ENCODE results near the gene PHF21B.
"Not testable (repeated sequence)": the region's sequence is repeated elsewhere in the genome, so short reads cannot be mapped to it uniquely, and the experiment has no call there.

Gene PHF21B

GRCh38 chr22:44926124-44926475, 83.7 kb downstream of the PHF21B start:
- no peaks in the 10 kb centered on the region for H3K4me1 ChIP-seq (ENCODE audit: insufficient read depth, low read length)
- no peak overlapping the region for H3K9ac ChIP-seq (ENCODE audit: low read depth, low read length)
- H3K9me3 ChIP-seq (ENCODE audit: control insufficient read depth, insufficient read depth, low read length): no peaks in the 10 kb centered on the region
- no peaks in the 10 kb centered on the region; the same call in 1 of the 2 replicates for H3K36me3 ChIP-seq (ENCODE audit: insufficient read depth, low read length)

- Histone ChIP-seq H3K9me3 (ENCODE audit: control insufficient read depth, insufficient read depth, low read length) (no peaks in the 10 kb centered on the region), H3K36me3 (ENCODE audit: insufficient read depth, low read length) (peaks cover 3% of the 10 kb centered on the region), H3K4me1 (ENCODE audit: insufficient read depth, low read length) (no peaks in the 10 kb centered on the region), H3K9ac (ENCODE audit: low read depth, low read length) (no peak overlapping the region)
Observed at GRCh38 chr22:44925465-44926123, 84.2 kb downstream of the PHF21B start.

DNA sequence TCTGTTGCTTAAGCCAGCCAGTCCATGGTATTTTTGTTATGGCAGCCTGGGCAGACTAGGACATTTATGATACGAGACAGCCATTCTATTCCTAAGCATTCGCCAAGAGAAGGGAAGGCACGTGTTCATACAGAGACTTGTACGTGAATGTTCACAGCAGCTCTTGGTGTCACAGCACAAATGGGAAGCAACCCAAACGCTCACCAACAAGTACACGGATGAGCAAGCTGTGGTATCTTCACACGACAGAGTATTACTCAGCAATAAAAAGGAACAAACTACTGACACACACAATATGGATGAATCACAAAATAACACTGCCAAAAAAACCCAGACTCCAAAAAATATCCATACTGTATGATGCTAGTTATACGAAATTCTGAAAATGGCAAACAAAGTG, 85.1 kb downstream of the PHF21B start:
- H3K36me3 ChIP-seq (ENCODE audit: insufficient read depth, low read length): peaks cover 4% of the 10 kb centered on the region
- no peak overlapping the region for H3K9ac ChIP-seq (ENCODE audit: low read depth, low read length)
- no peaks in the 10 kb centered on the region for H3K4me1 ChIP-seq (ENCODE audit: insufficient read depth, low read length)

DNA sequence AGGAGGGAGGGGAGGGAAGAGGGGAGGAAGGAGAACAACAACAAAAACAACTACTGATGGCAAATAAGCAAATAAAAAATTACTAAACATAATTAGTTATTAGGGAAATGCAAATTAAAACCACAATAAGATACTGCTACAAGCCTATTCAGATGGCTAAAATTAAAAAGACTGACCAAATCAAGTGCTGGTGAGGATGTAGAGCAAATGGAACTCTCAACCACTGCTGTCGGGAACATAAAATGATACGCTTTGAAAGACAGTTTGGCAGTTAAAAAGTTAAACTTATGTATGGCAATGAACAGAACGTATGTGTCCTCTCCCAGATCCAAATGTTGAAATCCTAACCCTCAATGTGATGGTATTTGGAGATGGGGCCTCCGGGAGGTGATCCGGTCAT, 85.7 kb downstream of the PHF21B start:
- Histone ChIP-seq H3K9me3 (ENCODE audit: control insufficient read depth, insufficient read depth, low read length) (no peaks in the 10 kb centered on the region), H3K4me1 (ENCODE audit: insufficient read depth, low read length) (no peaks in the 10 kb centered on the region), H3K9ac (ENCODE audit: low read depth, low read length) (no peak overlapping the region), H3K36me3 (ENCODE audit: insufficient read depth, low read length) (peaks cover 4% of the 10 kb centered on the region)

More for the DNA sequence above, 85.1 kb downstream of the PHF21B start:
- H3K9me3 ChIP-seq (ENCODE audit: control insufficient read depth, insufficient read depth, low read length): no peaks in the 10 kb centered on the region

DNA sequence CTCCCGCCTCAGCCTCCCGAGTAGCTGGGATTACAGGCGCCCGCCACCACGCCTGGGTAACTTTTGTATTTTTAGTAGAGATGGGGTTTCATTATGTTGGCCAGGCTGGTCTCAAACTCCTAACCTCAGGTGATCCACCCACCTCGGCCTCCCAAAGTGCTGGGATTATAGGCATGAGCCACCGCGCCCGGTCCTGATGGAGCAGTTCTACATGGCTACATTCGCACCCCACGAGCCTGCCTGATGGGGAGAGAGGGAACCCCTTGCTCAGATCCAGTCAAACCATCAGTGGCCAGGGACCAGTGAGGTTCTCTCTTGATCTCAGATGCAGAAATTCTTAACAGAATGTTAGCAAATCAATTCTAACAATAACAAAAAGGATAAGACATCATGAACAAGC, 88.0 kb downstream of the PHF21B start:
- H3K9me3 ChIP-seq (ENCODE audit: control insufficient read depth, insufficient read depth, low read length); H3K9ac ChIP-seq (ENCODE audit: low read depth, low read length); H3K4me1 ChIP-seq (ENCODE audit: insufficient read depth, low read length); H3K36me3 ChIP-seq (ENCODE audit: insufficient read depth, low read length): not testable (repeated sequence)

- no peak overlapping the region for H3K9ac ChIP-seq (ENCODE audit: low read depth, low read length)
- no peaks in the 10 kb centered on the region for H3K9me3 ChIP-seq (ENCODE audit: control insufficient read depth, insufficient read depth, low read length)
- H3K36me3 ChIP-seq (ENCODE audit: insufficient read depth, low read length): peaks cover 13% of the 10 kb centered on the region
- no peaks in the 10 kb centered on the region for H3K4me1 ChIP-seq (ENCODE audit: insufficient read depth, low read length)
Observed at GRCh38 chr22:44920183-44920582, 89.6 kb downstream of the PHF21B start.

DNA sequence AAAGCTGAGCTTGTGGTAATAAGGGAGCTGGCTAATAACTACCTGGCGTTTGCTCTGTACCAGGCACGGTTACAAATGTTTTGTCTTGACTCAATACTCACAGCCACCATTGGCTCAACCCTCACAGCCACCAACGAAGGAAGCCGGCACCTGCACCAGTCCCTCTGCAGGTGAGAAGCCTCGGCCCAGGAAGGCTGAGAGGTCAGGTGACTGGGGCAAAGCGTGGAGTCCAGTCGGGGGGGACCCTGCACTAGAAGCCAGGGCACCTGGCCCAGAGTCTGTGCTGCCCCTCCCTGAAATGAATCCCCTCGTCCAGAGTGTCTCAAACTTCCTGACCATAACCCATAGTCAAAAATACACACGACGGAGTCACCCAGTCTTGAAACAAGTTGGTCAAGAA, 90.1 kb downstream of the PHF21B start:
- no peak overlapping the region for H3K9ac ChIP-seq (ENCODE audit: low read depth, low read length)
- no peaks in the 10 kb centered on the region for H3K9me3 ChIP-seq (ENCODE audit: control insufficient read depth, insufficient read depth, low read length)
- H3K36me3 ChIP-seq (ENCODE audit: insufficient read depth, low read length): peaks cover 13% of the 10 kb centered on the region
- H3K4me1 ChIP-seq (ENCODE audit: insufficient read depth, low read length): no peaks in the 10 kb centered on the region

- peaks cover 13% of the 10 kb centered on the region for H3K36me3 ChIP-seq (ENCODE audit: insufficient read depth, low read length)
- H3K9me3 ChIP-seq (ENCODE audit: control insufficient read depth, insufficient read depth, low read length): no peaks in the 10 kb centered on the region
- no peaks in the 10 kb centered on the region for H3K4me1 ChIP-seq (ENCODE audit: insufficient read depth, low read length)
- H3K9ac ChIP-seq (ENCODE audit: low read depth, low read length): no peak overlapping the region
Observed at GRCh38 chr22:44918925-44919392, 90.8 kb downstream of the PHF21B start.

DNA sequence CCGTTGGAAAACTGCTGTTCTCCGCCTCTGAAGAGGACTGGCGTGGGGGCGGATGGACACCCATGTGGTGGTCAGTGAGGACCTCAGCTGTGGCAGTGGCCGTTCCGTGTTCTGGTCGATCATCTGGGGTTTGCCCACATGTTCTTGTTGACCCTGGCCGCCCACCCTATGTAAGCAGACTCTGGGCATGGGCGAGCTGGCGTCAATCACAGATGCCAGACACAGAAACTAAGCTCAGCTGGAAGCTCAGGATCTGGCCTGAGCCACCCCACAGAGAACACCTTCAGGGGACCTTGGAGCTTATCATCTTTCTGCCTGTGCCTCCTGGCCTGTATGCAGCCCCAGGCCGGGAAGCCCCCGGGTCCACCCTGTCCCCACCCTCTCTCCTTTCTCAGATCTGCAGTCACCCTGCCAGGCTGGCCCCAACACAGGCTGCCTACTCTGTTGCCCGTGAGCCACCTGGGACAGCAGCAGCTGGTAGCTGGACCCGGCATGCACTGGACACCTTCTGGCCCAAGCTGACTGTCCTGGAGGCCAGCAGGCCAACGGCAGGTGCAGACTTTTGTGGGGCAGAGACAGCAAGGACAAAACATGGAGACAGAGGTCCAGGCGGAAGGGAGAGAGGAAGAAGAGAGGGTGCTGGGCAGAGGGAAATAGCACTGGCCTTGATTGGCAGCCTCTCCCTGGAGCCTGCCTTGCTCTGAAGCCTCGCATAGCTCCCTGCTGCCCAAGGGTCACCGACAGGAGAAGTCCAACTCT, 91.5 kb downstream of the PHF21B start:
- H3K9me3 ChIP-seq (ENCODE audit: control insufficient read depth, insufficient read depth, low read length): no peaks in the 10 kb centered on the region
- H3K9ac ChIP-seq (ENCODE audit: low read depth, low read length): no peak overlapping the region
- no peaks in the 10 kb centered on the region for H3K4me1 ChIP-seq (ENCODE audit: insufficient read depth, low read length)
- peaks cover 13% of the 10 kb centered on the region for H3K36me3 ChIP-seq (ENCODE audit: insufficient read depth, low read length)

GRCh38 chr22:44917372-44918165, 92.2 kb downstream of the PHF21B start:
- no peak overlapping the region for H3K9ac ChIP-seq (ENCODE audit: low read depth, low read length)
- no peaks in the 10 kb centered on the region for H3K9me3 ChIP-seq (ENCODE audit: control insufficient read depth, insufficient read depth, low read length)
- peaks cover 13% of the 10 kb centered on the region for H3K36me3 ChIP-seq (ENCODE audit: insufficient read depth, low read length)
- no peaks in the 10 kb centered on the region for H3K4me1 ChIP-seq (ENCODE audit: insufficient read depth, low read length)

DNA sequence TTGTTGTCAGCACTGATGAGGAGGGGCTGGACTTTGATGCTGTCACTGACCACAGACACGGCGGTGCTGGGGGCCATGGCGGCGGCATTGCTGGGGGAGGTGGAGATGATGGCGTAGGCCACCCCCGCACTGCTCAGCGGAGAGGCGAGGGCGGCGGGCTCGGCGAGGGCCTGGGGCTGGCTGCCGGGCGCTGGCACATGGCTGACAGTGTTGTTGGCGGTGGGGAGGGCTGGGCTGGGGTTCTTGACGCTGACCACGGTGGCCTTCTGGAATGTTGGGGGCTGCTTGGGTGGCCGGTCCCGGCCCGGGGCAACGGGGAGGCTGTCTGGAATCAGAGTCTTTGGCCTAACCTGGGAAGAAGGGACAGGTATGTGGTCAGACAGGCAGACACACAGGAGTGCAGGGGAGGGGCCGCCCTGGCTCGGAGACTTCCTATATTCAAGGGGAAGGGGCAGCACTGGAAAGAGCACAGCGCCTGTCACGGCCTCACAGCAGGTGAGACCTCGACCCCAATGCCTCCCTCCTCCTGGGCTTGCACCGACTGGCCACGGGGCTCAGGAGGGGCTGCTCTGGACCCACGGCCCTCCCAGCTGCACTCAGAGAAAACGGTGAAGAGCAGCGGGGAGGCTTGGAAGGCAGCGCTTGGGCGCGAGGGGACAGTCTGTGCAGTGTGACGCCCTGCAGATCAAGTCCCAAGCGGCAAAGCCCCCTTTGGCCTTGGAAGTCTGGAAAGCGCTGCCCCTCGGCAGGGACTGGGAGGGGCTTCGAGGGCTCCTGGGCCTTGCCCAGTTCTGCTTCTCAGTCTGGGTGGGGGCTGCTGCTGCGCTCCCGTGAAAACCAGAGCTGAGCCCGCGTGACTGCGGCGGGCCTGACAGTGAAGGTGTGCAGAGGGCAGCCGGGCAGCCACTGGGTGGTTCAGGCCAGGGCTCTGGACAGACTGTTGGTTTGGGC, 93.2 kb downstream of the PHF21B start:
- H3K36me3 ChIP-seq (ENCODE audit: insufficient read depth, low read length): peaks cover 22% of the 10 kb centered on the region
- H3K9ac ChIP-seq (ENCODE audit: low read depth, low read length): no peak overlapping the region
- H3K9me3 ChIP-seq (ENCODE audit: control insufficient read depth, insufficient read depth, low read length): peaks cover 10% of the 10 kb centered on the region
- H3K4me1 ChIP-seq (ENCODE audit: insufficient read depth, low read length): no peaks in the 10 kb centered on the region

- peaks cover 27% of the 10 kb centered on the region for H3K36me3 ChIP-seq (ENCODE audit: insufficient read depth, low read length)
- H3K9me3 ChIP-seq (ENCODE audit: control insufficient read depth, insufficient read depth, low read length): peaks cover 14% of the 10 kb centered on the region
- H3K9ac ChIP-seq (ENCODE audit: low read depth, low read length): no peak overlapping the region
- no peaks in the 10 kb centered on the region for H3K4me1 ChIP-seq (ENCODE audit: insufficient read depth, low read length)
Observed at GRCh38 chr22:44915441-44915840, 94.4 kb downstream of the PHF21B start.

DNA sequence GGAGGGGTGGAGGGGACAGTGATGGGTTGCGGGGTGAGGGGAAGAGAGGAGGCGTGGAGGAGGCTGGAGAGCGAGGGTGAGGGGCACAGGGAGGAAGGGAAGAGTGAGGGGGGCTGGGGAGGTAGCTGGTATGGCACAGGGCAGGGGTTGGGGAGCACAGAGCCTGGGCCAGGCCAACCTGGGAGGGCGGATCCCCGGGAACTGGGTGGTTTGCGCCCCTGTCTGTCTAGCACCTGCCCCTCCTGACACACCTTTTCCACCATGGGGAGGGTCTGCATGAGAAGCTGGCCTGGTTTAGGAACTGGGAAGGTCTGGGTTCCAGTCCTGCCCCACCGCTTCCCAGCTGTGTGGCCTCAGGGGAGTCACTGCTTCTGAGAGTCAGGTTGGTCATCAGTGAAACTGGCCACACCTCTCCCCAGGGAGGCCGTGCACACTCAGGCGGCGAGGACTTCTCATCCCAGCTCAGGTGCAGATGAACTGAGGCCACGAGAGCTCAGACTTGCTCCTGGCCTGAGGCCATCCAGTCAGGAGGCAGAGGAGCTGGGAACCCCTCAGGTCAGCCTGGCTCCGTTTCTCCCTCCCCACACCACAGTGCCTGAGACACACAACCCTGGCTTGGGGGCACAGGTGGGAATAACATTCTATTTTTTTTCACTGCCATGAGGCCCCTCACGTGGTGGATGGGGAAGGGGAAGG, 95.6 kb downstream of the PHF21B start:
- Histone ChIP-seq H3K9me3 (ENCODE audit: control insufficient read depth, insufficient read depth, low read length) (peaks cover 18% of the 10 kb centered on the region), H3K9ac (ENCODE audit: low read depth, low read length) (no peak overlapping the region), H3K4me1 (ENCODE audit: insufficient read depth, low read length) (no peaks in the 10 kb centered on the region), H3K36me3 (ENCODE audit: insufficient read depth, low read length) (peaks cover 27% of the 10 kb centered on the region)

All from ES-I3 (cell line).